PFSK-1 (cell line): ENCODE measurements around the gene BCAS1.

Experiments used
- FOXP2 ChIP-seq: optimal IDR thresholded peaks from 2 replicates; pipeline ENCODE3; 2011; ENCODE audit warnings: borderline replicate concordance, control low read depth, inconsistent platforms; ENCODE audit not compliant: insufficient read depth; ENCODE audit errors: extremely low read length, extremely low read depth
- POLR2AphosphoS5 ChIP-seq: IDR thresholded peaks from 2 replicates; pipeline ENCODE4 v1.6.1; 2012; ENCODE audit warnings: low read depth, mild to moderate bottlenecking, control low read depth, low read length, moderate library complexity
- REST ChIP-seq, 2 experiments: IDR thresholded peaks; 2 replicates each; pipeline versions ENCODE4 v1.6.1 to v1.8.0; 2011 to 2012; ENCODE audit warnings: low read depth in 2 of 2, low read length in 2 of 2, control low read depth in 1 of 2, inconsistent platforms in 1 of 2, mild to moderate bottlenecking in 1 of 2, moderate library complexity in 1 of 2; ENCODE audit not compliant: insufficient read depth in 1 of 2
- SIN3A ChIP-seq: IDR thresholded peaks from 2 replicates; pipeline ENCODE4 v1.6.1; 2012; ENCODE audit warnings: mild to moderate bottlenecking, low read length, moderate library complexity, borderline replicate concordance; ENCODE audit not compliant: insufficient read depth
- TAF1 ChIP-seq: IDR thresholded peaks from 2 replicates; pipeline ENCODE4 v1.6.1; 2012; ENCODE audit warnings: low read length, control low read depth, borderline replicate concordance; ENCODE audit not compliant: insufficient read depth

BCAS1 gene

GRCh38 chr20:54079652-54080051 lies 9.3 kb upstream of the BCAS1 start:
- no peak for TF ChIP-seq REST (IDR thresholded peaks at IDR 0.05; ENCODE audit: insufficient read depth in 1 of 2, low read depth in 2 of 2, low read length in 2 of 2)
- no peak for TF ChIP-seq SIN3A

- TF ChIP-seq FOXP2, result no peak
- TF ChIP-seq SIN3A, result no peak
- TF ChIP-seq REST (IDR thresholded peaks at IDR 0.05; ENCODE audit: insufficient read depth in 1 of 2, low read depth in 2 of 2, low read length in 2 of 2), result peak in 1 of 2 experiments; percentile 75; a peak in 2 of 4 replicates
- no peak for TF ChIP-seq TAF1
- no peak for TF ChIP-seq POLR2AphosphoS5
Observed at GRCh38 chr20:54078296-54078984, 8.0 kb upstream of the BCAS1 start.

- TF ChIP-seq TAF1, result no peak
- TF ChIP-seq FOXP2, result no peak
- no peak for TF ChIP-seq SIN3A
- TF ChIP-seq POLR2AphosphoS5, result no peak
- no peak for TF ChIP-seq REST (IDR thresholded peaks at IDR 0.05; ENCODE audit: insufficient read depth in 1 of 2, low read depth in 2 of 2, low read length in 2 of 2)
Observed at GRCh38 chr20:54076259-54076658, 5.9 kb upstream of the BCAS1 start.

- TF ChIP-seq TAF1, result no peak
- no peak for TF ChIP-seq REST (IDR thresholded peaks at IDR 0.05; ENCODE audit: insufficient read depth in 1 of 2, low read depth in 2 of 2, low read length in 2 of 2)
Observed at GRCh38 chr20:54075322-54075721, 4.9 kb upstream of the BCAS1 start.

- no peak for TF ChIP-seq TAF1
- no peak for TF ChIP-seq SIN3A
- no peak for TF ChIP-seq FOXP2
- TF ChIP-seq REST (IDR thresholded peaks at IDR 0.05; ENCODE audit: insufficient read depth in 1 of 2, low read depth in 2 of 2, low read length in 2 of 2), result no peak
- TF ChIP-seq POLR2AphosphoS5, result no peak
Observed at GRCh38 chr20:54074511-54074910, 4.1 kb upstream of the BCAS1 start.
